GM06990 (cell line): ENCODE measurements around the gene NTNG1.

Experiments
- DNase-seq: peaks from one replicate; pipeline ENCODE4 v3.0.0-alpha.2; 2011; ENCODE audit not compliant: insufficient read length; ENCODE audit errors: extremely low read depth
- H3K27me3 ChIP-seq: replicated peaks from 2 replicates; pipeline ENCODE4 v1.6.0; 2011; ENCODE audit warnings: low read length; ENCODE audit not compliant: control insufficient read depth, insufficient read depth
- H3K36me3 ChIP-seq: 2 replicates; pipeline ENCODE4 v1.5.1; 2011; ENCODE audit warnings: low read length; ENCODE audit not compliant: control insufficient read depth, insufficient read depth
- H3K4me3 ChIP-seq: replicated peaks from 2 replicates; pipeline ENCODE4 v1.5.1; 2011; ENCODE audit warnings: low read depth, mild to moderate bottlenecking, control low read depth, low read length
- TF ChIP-seq, protein P1 (sequence below): IDR thresholded peaks from 2 replicates; pipeline ENCODE4 v1.5.1; 2011; ENCODE audit warnings: low read length, control low read depth, mild to moderate bottlenecking, inconsistent platforms; ENCODE audit not compliant: insufficient read depth, poor library complexity, severe bottlenecking

Gene NTNG1

GRCh38 chr1:107342768-107343167, 201.9 kb downstream of the NTNG1 start:
- TF ChIP-seq, protein P1, sequence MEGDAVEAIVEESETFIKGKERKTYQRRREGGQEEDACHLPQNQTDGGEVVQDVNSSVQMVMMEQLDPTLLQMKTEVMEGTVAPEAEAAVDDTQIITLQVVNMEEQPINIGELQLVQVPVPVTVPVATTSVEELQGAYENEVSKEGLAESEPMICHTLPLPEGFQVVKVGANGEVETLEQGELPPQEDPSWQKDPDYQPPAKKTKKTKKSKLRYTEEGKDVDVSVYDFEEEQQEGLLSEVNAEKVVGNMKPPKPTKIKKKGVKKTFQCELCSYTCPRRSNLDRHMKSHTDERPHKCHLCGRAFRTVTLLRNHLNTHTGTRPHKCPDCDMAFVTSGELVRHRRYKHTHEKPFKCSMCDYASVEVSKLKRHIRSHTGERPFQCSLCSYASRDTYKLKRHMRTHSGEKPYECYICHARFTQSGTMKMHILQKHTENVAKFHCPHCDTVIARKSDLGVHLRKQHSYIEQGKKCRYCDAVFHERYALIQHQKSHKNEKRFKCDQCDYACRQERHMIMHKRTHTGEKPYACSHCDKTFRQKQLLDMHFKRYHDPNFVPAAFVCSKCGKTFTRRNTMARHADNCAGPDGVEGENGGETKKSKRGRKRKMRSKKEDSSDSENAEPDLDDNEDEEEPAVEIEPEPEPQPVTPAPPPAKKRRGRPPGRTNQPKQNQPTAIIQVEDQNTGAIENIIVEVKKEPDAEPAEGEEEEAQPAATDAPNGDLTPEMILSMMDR = no peak
- no peak for DNase-seq
- Histone ChIP-seq H3K36me3 (no peaks in the 10 kb centered on the region), H3K27me3 (no peaks in the 10 kb centered on the region), H3K4me3 (no peak overlapping the region)

DNA sequence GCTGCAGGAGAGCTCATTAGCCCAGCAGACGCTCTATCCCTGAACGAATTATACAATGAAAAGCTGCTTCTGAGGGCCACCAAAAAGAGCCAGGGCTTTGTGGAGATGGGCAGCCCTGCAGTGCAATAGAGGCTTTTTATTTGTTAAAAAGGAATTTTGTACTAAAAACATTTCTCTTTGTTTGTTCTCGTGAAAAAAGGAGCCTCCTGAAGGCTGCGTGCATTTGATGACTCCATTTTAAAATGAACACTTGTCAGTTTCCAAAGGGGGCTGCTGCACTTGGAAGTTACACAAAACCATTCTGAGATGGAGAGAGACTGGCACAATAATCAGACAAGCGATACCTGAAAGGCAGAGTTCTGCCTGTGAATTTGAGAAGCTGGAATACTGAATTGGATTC, 202.8 kb downstream of the NTNG1 start:
- no peak for DNase-seq
- no peaks in the 10 kb centered on the region for H3K36me3 ChIP-seq
- H3K4me3 ChIP-seq = no peak overlapping the region
- no peaks in the 10 kb centered on the region for H3K27me3 ChIP-seq
- TF ChIP-seq, protein P1 = no peak

GRCh38 chr1:107344268-107344760, 203.5 kb downstream of the NTNG1 start:
- TF ChIP-seq, protein P1 = no peak

GRCh38 chr1:107344836-107345235, 204.0 kb downstream of the NTNG1 start:
- DNase-seq = no peak
- Histone ChIP-seq H3K4me3 (no peak overlapping the region), H3K27me3 (no peaks in the 10 kb centered on the region), H3K36me3 (no peaks in the 10 kb centered on the region)
- TF ChIP-seq, protein P1 = no peak

More at GRCh38 chr1:107344268-107344760, 203.5 kb downstream of the NTNG1 start:
- no peaks in the 10 kb centered on the region for H3K27me3 ChIP-seq
- no peak for DNase-seq
- no peak overlapping the region for H3K4me3 ChIP-seq
- no peaks in the 10 kb centered on the region for H3K36me3 ChIP-seq

DNA sequence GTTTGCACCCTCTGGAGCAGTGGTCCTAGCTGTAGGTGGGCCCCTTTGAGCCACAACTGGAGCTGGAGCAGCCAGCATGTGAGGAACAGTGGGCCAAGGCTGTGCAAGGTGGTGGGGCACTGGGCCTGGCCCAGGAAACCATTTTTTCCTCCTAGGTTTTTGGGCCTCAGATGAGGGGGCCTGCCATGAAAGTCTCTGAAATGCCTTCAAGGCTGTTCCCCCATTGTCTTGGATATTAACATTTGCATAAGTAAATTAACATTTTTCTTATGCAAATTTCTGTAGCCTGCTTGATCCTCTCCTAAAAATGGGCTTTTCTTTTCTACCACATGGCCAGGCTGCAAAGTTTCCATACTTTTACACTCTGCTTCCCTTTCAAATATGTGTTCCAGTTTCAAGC, 212.0 kb downstream of the NTNG1 start:
- TF ChIP-seq, protein P1 = no peak

GRCh38 chr1:107357376-107357775, 216.5 kb downstream of the NTNG1 start:
- TF ChIP-seq, protein P1 = no peak
- Histone ChIP-seq H3K27me3 (no peaks in the 10 kb centered on the region), H3K4me3 (no peak overlapping the region), H3K36me3 (no peaks in the 10 kb centered on the region)
- DNase-seq = no peak

More for the DNA sequence above, 212.0 kb downstream of the NTNG1 start:
- DNase-seq = no peak
- H3K36me3 ChIP-seq = no peaks in the 10 kb centered on the region
- H3K4me3 ChIP-seq = no peak overlapping the region
- no peaks in the 10 kb centered on the region for H3K27me3 ChIP-seq
